ENCODE measurements around the gene PLA2G10. TPM values are rescaled to one million over a fixed set of nuclear protein-coding genes. Genes with fewer than 3 reads are reported as not detected.

PLA2G10 gene
- total and polyA plus RNA-seq, 2 experiments from 2014 or later: 0.30 to 2.3 TPM

DNA sequence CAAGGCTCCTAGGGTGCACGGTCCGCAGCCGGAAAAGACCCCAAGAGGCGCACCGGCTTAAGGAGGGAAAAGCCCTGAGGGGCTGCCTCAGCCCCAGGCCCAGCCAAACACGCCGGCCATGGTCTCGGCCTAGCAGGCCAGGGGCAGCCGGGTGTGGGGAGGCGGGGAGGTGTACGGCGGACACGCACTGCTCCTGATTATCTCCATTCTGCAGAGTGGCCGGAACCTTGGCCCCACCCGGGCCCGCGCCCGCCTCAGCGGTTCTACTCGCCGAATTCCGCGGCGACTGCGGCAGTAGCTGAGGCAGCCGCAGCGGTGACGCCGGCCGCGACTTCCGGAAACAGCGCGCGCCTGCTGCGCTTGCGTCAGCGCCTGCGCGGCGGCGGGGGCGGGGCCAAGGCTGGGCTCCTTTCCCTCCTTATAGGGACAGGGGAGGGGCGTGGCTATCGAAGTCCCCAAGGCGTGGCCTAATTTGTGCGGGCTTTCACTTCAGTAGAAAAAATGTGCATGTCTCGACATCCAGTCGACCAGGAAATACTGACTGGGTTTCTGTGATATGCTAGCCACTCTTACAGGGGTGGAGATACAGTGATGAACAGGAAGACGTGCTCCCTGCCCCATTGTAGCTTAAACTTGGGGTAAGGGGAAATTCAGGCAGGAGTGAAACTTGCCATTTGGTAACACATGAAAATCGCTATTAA lies 64.0 kb downstream of the PLA2G10 start, which contains the start of gene PARN:
Gene PARN, minus strand, starts transcription at position 342 of the 701 bp plus-strand sequence. Its CDS starts 135 bp downstream, at position 207.
- peak; percentile 99 for DNase-seq (ENCODE audit: low spot score)
- H4K20me1 ChIP-seq (ENCODE audit: insufficient read depth, poor library complexity, severe bottlenecking): peaks cover 10% of the 10 kb centered on the region
- H3K9me3 ChIP-seq (ENCODE audit: low read depth): no peaks in the 10 kb centered on the region
- H3K4me2 ChIP-seq: peak within 1 kb of the TSS; percentile 95
- H3K4me1 ChIP-seq (ENCODE audit: insufficient read depth): peaks cover 24% of the 10 kb centered on the region
- WGBS (ENCODE audit: low lambda C conversion rate, missing lambda C conversion rate): 4% methylated on average over 38 of the region's 51 CpGs
- peak within 1 kb of the TSS; percentile 95 for H2AFZ ChIP-seq
- H3K27me3 ChIP-seq: no peaks in the 10 kb centered on the region
- peak within 1 kb of the TSS; percentile 95 for H3K4me3 ChIP-seq
- H3K79me2 ChIP-seq: peaks cover 60% of the 10 kb centered on the region
- TF ChIP-seq EZH2phosphoT487 (IDR thresholded peaks at IDR 0.05; ENCODE audit: low read depth, severe bottlenecking, unreplicated experiment) (no peak), EZH2 (IDR thresholded peaks at IDR 0.05; ENCODE audit: borderline replicate concordance) (no peak)
- TF ChIP-seq, protein P1, sequence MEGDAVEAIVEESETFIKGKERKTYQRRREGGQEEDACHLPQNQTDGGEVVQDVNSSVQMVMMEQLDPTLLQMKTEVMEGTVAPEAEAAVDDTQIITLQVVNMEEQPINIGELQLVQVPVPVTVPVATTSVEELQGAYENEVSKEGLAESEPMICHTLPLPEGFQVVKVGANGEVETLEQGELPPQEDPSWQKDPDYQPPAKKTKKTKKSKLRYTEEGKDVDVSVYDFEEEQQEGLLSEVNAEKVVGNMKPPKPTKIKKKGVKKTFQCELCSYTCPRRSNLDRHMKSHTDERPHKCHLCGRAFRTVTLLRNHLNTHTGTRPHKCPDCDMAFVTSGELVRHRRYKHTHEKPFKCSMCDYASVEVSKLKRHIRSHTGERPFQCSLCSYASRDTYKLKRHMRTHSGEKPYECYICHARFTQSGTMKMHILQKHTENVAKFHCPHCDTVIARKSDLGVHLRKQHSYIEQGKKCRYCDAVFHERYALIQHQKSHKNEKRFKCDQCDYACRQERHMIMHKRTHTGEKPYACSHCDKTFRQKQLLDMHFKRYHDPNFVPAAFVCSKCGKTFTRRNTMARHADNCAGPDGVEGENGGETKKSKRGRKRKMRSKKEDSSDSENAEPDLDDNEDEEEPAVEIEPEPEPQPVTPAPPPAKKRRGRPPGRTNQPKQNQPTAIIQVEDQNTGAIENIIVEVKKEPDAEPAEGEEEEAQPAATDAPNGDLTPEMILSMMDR (IDR thresholded peaks at IDR 0.05; ENCODE audit: poor library complexity): no peak
- peak within 1 kb of the TSS; percentile 97 for H3K27ac ChIP-seq
- H3K36me3 ChIP-seq (replicated peaks; ENCODE audit: insufficient read depth, low read depth): no peaks in the 10 kb centered on the region
- H3K9me2 ChIP-seq (replicated peaks; ENCODE audit: insufficient read depth): no peaks in the 10 kb centered on the region

- Histone ChIP-seq H3K27ac (peak overlapping the region; percentile 94), H4K20me1 (ENCODE audit: insufficient read depth, poor library complexity, severe bottlenecking) (peaks cover 5% of the 10 kb centered on the region), H3K36me3 (replicated peaks; ENCODE audit: insufficient read depth, low read depth) (no peaks in the 10 kb centered on the region), H3K4me1 (ENCODE audit: insufficient read depth) (peaks cover 21% of the 10 kb centered on the region), H3K27me3 (no peaks in the 10 kb centered on the region), H3K4me3 (peak overlapping the region; percentile 95), H3K9me3 (ENCODE audit: low read depth) (no peaks in the 10 kb centered on the region), H3K9me2 (replicated peaks; ENCODE audit: insufficient read depth) (no peaks in the 10 kb centered on the region), H3K79me2 (peaks cover 55% of the 10 kb centered on the region), H3K4me2 (peak overlapping the region; percentile 95), H2AFZ (peak overlapping the region; percentile 54)
- TF ChIP-seq EZH2phosphoT487 (IDR thresholded peaks at IDR 0.05; ENCODE audit: low read depth, severe bottlenecking, unreplicated experiment) (no peak), EZH2 (IDR thresholded peaks at IDR 0.05; ENCODE audit: borderline replicate concordance) (no peak)
- TF ChIP-seq, protein P1 (IDR thresholded peaks at IDR 0.05; ENCODE audit: poor library complexity): no peak
- 4% methylated on average over 9 of the region's 17 CpGs for WGBS (ENCODE audit: low lambda C conversion rate, missing lambda C conversion rate)
- DNase-seq (ENCODE audit: low spot score): no peak
Observed at GRCh38 chr16:14629612-14629918, 64.5 kb downstream of the PLA2G10 start.

- Histone ChIP-seq H3K27ac (peak overlapping the region; percentile 94), H3K4me1 (ENCODE audit: insufficient read depth) (peaks cover 17% of the 10 kb centered on the region), H3K4me2 (peak overlapping the region; percentile 95), H2AFZ (peak overlapping the region; percentile 54), H3K9me2 (replicated peaks; ENCODE audit: insufficient read depth) (no peaks in the 10 kb centered on the region), H3K36me3 (replicated peaks; ENCODE audit: insufficient read depth, low read depth) (no peaks in the 10 kb centered on the region), H3K79me2 (peaks cover 50% of the 10 kb centered on the region), H4K20me1 (ENCODE audit: insufficient read depth, poor library complexity, severe bottlenecking) (no peaks in the 10 kb centered on the region), H3K27me3 (no peaks in the 10 kb centered on the region), H3K4me3 (peak overlapping the region; percentile 95), H3K9me3 (ENCODE audit: low read depth) (no peaks in the 10 kb centered on the region)
- no peak for DNase-seq (ENCODE audit: low spot score)
- 57% methylated on average over 12 of the region's 12 CpGs for WGBS (ENCODE audit: low lambda C conversion rate, missing lambda C conversion rate)
- TF ChIP-seq EZH2 (IDR thresholded peaks at IDR 0.05; ENCODE audit: borderline replicate concordance): no peak
- TF ChIP-seq EZH2phosphoT487 (IDR thresholded peaks at IDR 0.05; ENCODE audit: low read depth, severe bottlenecking, unreplicated experiment): no peak
- TF ChIP-seq, protein P1 (IDR thresholded peaks at IDR 0.05; ENCODE audit: poor library complexity): no peak
Observed at GRCh38 chr16:14628806-14629611, 65.1 kb downstream of the PLA2G10 start.
